Kasumi-1 (cell line): ENCODE results near the gene ST8SIA1.

ENCODE experiments used
- DNase-seq, 2 experiments: peaks; one replicate each; lab custom pipeline; 2025; lab: John Stamatoyannopoulos, UW

The ST8SIA1 gene

DNA sequence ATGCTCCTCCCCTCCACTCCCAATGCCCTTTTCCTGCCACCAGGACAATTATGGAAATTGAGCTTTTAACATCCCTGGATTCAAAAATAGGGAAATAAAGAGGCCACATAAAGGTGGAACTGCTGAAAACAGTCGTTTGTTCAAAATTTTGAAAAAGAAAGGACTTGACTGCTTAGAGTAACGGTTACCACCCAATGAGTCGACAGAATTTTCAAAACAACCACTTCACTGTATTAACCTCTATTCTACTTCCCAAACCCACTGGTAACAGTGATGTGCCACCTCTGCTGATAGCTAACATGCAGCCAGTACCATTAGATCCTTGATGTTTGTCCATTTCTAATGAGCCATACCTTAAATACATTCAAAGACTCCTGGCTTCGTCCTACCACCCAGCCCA, 4.9 kb downstream of the ST8SIA1 start:
- DNase-seq: no peak

DNA sequence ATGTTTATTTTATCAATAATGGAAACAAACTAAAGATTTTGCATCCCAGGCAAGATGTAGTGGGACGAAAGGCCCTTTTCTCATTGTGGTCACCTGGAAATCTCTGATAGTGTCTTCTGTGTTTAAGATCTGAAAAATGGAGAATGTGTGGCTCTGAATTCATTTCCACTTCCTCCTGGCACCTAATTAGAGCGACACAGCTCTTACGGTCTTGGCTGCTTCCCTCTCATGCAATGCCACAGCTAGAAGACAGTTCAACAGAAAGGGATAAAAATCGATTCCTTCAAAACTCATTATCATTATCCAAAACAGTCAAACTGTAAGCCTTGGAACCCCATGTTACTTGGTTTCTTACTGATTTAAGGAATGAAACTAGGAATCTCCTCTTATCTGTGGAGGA, 9.3 kb downstream of the ST8SIA1 start:
- DNase-seq: peak; percentile 42 to 60

DNA sequence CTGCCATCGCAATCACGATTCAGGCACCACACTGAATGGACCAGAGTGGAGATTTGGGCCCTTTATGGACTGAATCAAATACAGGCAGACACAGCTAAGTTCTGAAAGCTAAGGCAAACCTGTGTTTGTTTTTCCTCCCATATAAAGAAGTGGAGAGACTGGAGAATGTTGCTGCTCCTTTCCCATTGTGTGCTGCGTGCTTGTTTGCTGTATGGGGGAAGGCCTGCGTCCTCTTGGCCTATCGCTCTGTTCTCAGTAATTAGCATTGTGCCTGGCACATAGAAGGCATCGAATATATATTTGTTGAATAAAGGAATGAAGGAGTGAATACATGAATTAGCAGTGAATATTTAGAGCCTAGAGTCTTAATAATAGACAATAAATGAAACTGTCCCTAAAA, 12.4 kb downstream of the ST8SIA1 start:
- DNase-seq: no peak

DNA sequence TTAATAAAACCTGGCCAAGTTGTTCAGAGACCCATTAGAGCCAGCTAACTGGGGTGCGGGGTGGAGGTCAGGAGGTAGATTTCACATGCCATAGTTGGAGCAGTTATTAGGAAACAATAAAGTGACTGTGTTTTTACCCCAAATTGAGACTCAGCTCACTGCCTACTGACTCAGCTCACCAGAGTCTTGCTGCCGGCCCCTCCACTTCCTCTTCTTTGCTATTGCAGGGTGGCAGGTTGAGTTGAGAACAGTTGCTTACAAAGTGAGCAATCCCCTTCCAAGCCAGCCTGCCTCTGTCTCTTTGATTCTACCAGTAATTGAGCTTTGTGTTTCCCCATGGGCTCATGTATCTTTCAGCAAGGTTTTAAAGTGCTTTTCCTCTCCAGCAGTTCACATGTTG, 12.9 kb downstream of the ST8SIA1 start:
- DNase-seq: peak; percentile 94

DNA sequence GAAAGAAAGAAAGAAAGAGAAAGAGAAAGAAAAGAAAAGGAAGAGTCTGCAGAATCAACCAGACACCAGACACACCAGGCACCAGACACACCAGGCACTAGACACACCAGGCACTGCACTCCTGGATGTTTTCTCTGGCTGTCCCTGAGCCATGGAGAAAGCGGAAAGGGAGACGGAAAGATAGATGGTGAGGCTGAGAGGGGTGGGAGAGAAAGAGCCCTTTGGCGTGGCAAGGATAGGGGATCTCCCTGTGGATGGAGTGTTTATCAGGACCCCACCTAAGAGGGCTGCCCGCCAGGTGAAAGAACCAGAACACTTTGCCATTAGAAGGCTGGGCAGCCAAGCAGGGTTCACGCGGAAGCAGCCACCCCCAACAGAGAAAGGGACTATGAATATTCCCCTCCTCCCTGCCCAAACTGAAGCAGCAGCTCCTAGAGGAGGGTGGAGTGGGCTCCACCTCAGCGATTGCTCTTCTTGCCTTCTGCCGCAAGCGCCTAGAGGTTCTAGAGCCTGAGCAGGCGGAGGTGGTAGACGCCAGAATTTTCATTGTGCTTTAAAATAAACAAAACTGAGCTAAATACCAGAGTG, 13.4 kb downstream of the ST8SIA1 start:
- peak in 1 of 2 experiments; percentile 33 for DNase-seq

DNA sequence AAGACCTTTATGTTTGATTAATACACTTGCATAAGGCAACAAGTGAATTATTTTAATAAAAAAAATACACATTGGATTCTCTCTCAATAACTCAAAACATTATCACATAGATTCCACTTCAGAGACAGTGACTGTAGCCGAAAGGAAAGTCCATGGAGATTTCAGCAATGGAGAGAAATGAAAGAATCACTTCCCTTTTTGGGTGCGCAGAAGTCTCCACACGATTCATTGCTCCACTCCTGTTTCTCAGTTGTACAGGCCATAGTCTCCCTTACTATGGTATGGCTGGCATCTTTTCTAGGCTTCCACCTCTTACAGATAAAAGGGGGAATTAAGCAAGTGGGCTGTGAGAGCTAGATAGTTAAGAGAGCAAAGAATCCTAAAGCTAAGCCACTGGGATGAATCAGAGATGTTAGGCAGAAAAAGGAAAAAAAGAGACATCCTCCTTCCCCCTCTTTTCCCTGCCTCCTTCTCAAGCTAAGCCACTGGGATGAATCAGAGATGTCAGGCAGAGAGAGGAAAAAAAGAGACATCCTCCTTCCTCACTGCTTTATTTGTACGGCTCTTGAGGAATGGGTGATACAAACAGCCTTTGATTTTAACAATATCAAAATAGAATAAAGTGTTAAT, 16.3 kb downstream of the ST8SIA1 start:
- DNase-seq: peak in 1 of 2 experiments; percentile 8

DNA sequence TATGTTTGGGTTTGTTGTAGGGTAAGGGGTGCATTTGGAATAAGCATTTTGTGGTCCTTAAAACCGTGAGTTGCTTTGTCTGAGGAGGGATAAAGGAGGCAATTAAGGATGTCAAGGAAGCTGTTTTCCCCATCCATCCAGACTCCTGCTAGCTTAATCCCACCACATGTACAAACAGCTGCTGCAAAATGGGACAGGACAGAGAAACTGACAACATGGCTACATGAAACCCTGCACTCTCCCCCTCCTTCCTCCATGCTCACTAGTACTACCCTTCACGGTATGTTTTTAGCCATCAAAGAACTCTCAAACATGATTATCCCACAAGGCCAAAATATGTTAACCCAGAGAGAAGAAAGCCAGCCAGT, 20.6 kb downstream of the ST8SIA1 start:
- DNase-seq: no peak

DNA sequence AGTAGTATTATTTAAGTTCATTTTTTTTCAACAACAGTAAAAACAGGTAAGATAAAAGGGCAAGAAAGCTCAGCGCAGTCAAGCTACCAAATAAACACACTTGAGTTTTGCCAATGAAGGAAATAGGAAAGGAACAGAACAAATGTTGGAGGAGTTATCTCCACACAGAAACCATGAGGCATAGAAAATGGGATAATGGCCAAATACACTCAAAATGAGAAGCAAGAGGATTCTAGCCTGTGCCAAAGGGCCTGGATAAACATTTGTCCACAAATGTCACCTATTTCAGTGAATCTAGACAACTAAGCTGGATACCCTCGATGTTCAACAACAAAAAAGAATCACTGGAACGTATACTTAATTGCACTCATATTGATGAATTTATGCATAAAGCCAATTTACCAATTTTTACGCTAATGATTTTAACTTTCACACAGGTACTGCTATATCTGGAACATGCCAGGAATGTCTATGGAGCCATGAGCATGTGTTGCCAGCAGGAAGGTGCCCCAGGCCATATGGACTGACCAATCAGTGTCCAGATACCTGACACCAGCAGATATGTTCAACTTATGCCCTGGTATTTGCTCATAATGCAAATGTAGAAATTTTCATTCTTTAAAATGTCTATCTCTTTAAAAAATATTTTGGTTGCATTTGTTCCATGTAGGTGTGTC, 21.1 kb downstream of the ST8SIA1 start:
- no peak for DNase-seq

DNA sequence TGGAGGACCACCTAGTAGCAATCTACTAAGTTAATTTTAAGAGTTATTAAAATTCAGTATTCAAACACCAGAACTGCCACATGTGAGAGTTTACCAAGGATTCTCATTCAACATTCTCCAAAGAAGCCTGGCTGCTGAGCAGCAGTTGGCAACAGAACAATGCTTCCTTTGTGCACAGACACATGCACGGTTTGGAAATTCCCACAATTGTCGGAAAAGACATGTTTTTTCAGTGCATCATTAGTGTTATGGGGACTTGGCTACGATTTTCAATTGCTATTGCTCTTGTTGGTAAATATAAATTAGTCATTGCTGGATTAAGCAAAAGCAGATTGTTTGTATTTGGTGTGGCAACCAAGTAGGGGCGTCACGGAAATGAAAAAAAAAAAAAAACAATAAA, 22.2 kb downstream of the ST8SIA1 start:
- no peak for DNase-seq

DNA sequence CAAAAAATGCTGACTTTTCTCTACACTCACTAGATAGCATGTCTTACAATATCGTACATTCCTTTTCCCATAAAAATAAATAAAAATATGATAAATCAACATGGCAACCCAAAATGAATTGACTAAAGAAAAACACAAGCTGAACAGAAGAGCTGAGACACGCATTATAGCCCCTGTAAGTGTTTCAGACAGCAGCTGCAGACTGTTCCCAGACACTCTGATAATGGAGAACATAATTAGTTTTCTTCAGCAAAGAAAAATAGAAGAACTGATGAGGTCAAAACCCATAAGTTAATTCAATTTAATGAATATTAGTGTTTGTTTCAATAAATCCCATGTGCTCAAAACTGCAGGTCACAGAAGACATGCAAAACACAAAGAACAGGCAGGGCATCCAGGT, 23.8 kb downstream of the ST8SIA1 start:
- DNase-seq: no peak

DNA sequence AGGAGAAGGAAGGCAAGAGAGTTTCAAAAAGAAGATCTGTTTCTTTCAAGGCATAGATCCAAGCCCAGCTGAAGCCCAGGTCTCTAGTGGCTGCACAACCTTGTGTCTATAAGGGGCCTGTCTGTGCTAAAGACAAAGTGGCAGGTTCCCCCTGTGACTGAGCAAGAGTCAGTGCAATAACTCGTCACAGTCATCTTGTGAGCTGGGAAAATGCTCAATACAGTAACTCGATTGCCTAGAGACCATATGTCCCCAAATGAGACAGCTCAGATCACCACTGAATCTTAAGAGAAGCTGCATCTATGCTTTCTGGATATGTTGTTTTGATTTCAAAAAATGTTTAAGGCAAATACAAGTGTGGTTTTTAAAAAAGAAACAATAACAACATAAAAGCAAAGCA, 24.2 kb downstream of the ST8SIA1 start:
- DNase-seq: no peak

DNA sequence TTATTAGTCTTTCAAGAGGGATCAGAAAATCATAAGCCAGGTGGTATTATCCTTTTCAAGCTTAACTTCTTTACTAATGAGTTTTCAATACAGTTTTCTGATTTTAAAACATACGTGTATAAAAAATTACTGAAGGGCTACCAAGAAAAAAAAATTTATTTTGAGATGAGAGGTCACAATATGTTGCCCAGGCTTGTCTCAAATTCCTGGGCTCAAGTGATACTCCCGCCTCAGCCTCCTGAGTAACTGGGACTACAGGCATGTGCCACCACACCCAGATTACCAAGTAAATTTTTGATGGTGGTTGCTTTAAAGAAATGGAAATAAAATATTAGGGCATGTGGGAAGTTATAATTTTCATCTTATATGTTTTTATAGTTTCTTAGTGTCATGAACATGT, 26.7 kb downstream of the ST8SIA1 start:
- DNase-seq: no peak

DNA sequence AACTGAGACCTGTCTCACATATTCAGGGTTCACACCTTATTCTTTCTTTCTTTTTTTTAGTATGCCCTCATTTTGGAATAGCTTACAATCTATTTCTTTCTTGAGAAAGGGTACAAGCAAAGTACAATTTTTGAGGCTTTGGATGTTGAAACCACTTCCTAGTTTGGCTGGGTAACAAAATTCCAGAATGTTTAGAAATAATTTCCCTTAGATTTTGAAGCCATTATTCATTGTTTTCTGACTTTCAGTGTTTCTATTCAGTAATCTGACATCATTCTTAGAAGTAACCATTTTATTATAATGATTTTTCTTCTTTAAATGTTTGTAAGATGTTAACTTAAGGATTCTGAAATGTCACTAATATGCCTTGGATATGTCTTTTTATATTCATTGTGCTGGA, 28.2 kb downstream of the ST8SIA1 start:
- DNase-seq: no peak

DNA sequence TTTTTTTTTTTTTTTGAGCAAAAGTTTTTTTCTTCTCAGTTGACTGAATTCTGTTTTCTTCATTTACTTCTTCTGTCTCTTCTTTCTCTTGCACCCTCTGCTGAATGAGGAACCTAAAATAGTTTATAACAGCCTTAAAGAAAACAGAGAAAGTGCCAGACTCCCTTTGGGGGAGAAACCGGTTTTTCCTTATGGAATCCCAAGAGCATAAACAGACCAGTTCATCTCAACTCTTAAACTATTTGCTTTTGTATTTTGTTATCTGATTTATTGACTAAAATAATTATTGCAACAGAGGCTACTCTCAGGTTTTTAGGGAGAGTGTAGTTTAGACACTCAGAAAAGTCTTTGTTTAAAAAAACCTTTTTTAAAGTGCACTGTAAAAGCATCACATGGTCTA, 30.2 kb downstream of the ST8SIA1 start:
- no peak for DNase-seq

DNA sequence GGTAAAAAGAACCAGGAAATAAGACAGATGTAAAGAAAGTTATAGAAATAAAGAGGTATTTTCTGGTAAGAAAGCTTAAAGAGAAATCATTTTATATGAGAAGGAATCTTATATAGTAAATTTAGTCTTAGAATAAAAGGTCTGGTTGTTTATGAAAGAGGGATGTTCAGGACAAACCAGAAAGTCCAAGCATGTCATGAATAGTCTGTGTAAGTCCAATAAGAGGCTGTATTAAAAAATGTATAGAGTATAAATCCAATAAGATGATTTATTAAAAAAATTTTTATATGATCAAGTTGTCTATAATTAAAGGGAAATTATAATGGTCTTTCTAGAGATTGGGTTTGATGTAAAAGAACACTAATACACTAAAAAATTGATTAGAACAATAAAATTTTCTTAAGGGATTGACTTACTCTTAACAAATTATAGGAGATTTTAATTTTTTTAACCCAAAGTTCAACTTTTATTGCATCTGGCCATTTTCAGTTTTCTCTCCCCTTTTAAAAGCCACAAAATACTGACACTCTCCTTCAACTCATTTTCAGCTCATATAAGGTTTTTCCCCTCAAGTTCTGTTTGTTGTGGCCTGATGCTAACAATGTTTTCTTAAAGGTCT, 35.1 kb downstream of the ST8SIA1 start:
- peak; percentile 25 for DNase-seq

DNA sequence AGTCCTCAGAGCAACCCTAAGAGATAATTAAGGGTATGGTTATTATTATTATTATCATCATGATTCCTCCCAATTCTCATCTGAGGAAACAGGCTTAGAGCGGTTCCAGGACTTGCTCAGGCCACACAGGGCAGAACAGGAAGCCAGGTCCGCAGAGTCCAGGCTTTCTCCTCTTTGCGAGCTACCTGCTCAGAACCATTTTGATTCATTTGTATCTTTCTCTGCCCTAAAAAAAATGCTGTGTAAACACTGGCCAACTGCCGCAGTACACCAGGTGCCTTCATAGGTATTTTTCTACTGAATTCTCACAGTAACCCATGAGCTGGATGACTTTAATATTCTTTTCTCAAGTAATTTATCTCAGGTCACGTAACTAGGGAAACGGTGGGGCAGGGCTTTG, 45.3 kb downstream of the ST8SIA1 start:
- no peak for DNase-seq

DNA sequence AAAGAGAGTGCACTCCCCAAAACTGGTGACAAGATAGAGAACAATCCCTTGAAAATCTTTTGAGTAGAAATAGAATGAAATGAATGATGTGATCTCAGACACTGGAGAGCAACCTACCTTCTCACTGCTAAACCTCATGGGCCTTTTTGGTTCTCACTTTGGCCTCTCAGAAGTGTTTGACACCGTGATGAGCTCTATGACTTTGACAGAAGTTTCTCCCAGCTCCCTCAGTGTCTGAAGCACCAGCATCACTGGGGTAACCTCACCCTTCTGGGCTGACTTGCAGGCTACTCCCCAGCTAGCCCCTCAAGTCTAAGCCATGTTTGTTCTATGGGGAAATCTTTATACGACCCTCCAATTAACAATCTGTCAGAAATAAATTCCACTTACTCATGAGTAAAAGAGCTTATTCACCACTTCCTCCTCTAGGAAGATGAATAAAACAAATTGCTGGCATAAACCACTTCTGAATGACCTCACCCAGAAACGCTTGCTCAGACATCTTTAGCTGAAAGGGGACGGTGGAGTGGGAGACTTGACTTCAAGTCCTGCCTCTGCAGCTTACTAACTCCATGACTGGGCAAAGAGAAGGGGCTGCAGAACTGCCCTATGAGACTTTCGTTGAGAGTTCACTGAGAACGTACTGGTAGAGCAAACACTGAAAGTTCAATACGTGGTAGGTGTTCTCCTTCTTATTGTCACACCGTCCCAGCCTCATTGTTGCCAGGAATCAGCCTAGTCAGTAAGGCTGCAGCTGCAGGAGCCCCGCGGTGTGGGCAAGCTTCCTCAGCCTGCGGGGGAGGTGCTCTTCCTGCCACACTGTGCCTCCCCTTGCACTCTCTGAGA, 46.5 kb downstream of the ST8SIA1 start:
- peak; percentile 69 for DNase-seq

DNA sequence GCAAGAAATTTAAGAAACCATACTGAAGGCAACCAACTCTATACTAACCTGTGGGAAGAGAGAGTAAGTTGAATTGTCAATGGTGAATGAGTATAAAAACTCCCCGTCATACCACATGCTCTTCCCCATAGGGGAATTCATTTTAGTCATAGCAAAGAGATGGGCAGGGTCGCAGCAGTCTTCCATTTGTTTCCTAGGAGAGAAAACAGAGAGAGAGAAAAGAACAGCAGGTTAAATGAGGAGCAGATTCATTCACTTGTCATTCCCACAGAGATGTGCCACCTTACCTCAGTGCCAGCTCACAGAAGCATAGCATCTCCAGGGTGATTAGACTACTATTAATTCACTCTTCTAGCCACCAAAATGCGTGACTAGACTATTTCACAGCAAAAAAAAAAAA, 47.4 kb downstream of the ST8SIA1 start:
- no peak for DNase-seq

DNA sequence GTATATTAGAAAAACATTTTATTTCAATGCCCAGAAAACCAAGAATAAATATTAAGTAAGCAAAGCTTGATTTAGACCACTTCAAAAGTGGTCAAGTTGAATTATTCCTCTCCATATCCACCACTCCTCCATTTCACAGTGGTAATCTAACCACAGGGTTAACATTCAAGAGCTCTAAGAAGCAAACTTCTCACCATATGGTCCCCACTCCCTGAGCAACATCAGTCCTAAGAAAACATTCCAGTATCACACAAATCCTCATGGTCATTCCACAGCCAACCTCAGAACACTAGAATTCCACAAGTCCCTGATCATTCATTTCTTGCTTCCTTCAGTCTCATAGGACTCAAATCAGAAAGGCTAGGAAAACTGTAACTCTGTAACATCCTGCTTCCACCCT, 47.9 kb downstream of the ST8SIA1 start:
- DNase-seq: no peak

DNA sequence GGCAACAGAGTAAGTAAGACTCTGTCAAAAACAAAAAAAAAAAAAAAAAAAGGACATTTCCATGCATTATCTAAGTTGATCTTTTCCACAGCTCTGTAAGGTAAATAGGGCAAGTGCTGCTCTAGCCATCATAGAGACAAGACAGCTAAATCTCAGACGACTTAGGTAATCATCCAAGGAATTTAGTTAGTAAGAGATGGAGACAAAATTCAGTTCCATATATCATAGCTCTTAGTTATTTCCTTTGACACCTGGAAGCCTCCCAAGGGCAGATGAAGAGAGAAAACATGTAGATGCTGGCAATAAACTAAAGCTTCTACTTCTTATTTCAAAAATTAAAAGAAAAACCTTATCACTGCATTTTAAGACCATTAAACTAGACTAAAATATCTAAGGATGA, 48.7 kb downstream of the ST8SIA1 start:
- DNase-seq: no peak

DNA sequence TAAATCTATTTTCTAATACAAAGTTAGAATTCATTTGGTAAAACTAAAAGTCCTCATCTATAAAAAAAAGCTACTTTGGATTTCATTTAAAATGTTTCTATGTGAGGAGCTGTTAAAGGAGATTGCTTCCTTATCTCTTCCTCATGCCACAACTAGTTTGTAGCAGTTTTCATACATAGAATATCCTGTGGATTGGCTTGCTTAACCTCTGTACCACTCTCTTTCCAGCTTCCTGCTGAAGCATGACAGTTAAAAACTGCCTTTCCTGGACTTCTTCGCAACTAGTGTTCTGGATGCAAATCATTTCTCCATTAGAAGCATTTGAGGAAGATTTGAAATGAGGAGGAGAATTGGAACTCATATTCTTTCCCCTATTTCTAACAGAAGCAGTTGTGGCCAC, 49.6 kb downstream of the ST8SIA1 start:
- DNase-seq: peak; percentile 31 to 33

DNA sequence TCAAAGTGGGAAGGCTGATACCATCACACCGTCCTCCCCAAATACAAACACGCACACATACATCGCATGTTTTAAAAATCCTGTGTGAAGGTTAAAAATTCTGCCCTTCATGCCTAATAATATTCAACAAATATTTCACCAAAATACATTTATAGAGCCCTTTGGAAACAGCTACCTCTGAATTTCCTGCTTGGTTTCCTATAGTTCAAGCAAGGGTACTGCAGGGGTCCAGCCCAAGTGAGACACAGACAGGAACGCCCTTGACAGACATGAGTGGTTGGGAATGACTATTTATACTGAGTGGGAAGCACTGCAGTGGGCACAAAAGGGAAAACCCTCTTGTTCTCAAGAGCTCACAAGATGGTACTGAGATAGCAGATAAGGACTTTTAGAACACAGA, 51.0 kb downstream of the ST8SIA1 start:
- DNase-seq: no peak
